Measurements from ENCODE around the gene TTLL8. TPM values are rescaled to one million over a fixed set of nuclear protein-coding genes. Genes with fewer than 3 reads are reported as not detected.

TTLL8 gene
- total and polyA plus RNA-seq, 2 of the 8 experiments (the other 6 are each of a cell fraction or from before 2014, with no cell fraction given), result not detected

- TF ChIP-seq, protein P1, sequence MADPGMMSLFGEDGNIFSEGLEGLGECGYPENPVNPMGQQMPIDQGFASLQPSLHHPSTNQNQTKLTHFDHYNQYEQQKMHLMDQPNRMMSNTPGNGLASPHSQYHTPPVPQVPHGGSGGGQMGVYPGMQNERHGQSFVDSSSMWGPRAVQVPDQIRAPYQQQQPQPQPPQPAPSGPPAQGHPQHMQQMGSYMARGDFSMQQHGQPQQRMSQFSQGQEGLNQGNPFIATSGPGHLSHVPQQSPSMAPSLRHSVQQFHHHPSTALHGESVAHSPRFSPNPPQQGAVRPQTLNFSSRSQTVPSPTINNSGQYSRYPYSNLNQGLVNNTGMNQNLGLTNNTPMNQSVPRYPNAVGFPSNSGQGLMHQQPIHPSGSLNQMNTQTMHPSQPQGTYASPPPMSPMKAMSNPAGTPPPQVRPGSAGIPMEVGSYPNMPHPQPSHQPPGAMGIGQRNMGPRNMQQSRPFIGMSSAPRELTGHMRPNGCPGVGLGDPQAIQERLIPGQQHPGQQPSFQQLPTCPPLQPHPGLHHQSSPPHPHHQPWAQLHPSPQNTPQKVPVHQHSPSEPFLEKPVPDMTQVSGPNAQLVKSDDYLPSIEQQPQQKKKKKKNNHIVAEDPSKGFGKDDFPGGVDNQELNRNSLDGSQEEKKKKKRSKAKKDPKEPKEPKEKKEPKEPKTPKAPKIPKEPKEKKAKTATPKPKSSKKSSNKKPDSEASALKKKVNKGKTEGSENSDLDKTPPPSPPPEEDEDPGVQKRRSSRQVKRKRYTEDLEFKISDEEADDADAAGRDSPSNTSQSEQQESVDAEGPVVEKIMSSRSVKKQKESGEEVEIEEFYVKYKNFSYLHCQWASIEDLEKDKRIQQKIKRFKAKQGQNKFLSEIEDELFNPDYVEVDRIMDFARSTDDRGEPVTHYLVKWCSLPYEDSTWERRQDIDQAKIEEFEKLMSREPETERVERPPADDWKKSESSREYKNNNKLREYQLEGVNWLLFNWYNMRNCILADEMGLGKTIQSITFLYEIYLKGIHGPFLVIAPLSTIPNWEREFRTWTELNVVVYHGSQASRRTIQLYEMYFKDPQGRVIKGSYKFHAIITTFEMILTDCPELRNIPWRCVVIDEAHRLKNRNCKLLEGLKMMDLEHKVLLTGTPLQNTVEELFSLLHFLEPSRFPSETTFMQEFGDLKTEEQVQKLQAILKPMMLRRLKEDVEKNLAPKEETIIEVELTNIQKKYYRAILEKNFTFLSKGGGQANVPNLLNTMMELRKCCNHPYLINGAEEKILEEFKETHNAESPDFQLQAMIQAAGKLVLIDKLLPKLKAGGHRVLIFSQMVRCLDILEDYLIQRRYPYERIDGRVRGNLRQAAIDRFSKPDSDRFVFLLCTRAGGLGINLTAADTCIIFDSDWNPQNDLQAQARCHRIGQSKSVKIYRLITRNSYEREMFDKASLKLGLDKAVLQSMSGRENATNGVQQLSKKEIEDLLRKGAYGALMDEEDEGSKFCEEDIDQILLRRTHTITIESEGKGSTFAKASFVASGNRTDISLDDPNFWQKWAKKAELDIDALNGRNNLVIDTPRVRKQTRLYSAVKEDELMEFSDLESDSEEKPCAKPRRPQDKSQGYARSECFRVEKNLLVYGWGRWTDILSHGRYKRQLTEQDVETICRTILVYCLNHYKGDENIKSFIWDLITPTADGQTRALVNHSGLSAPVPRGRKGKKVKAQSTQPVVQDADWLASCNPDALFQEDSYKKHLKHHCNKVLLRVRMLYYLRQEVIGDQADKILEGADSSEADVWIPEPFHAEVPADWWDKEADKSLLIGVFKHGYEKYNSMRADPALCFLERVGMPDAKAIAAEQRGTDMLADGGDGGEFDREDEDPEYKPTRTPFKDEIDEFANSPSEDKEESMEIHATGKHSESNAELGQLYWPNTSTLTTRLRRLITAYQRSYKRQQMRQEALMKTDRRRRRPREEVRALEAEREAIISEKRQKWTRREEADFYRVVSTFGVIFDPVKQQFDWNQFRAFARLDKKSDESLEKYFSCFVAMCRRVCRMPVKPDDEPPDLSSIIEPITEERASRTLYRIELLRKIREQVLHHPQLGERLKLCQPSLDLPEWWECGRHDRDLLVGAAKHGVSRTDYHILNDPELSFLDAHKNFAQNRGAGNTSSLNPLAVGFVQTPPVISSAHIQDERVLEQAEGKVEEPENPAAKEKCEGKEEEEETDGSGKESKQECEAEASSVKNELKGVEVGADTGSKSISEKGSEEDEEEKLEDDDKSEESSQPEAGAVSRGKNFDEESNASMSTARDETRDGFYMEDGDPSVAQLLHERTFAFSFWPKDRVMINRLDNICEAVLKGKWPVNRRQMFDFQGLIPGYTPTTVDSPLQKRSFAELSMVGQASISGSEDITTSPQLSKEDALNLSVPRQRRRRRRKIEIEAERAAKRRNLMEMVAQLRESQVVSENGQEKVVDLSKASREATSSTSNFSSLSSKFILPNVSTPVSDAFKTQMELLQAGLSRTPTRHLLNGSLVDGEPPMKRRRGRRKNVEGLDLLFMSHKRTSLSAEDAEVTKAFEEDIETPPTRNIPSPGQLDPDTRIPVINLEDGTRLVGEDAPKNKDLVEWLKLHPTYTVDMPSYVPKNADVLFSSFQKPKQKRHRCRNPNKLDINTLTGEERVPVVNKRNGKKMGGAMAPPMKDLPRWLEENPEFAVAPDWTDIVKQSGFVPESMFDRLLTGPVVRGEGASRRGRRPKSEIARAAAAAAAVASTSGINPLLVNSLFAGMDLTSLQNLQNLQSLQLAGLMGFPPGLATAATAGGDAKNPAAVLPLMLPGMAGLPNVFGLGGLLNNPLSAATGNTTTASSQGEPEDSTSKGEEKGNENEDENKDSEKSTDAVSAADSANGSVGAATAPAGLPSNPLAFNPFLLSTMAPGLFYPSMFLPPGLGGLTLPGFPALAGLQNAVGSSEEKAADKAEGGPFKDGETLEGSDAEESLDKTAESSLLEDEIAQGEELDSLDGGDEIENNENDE (IDR thresholded peaks at IDR 0.05; ENCODE audit: insufficient replicate concordance, low read length), result no peak
- TF ChIP-seq RXRA (IDR thresholded peaks at IDR 0.05; ENCODE audit: insufficient read depth, low read depth, low read length), result no peak
- no peak for TF ChIP-seq BRCA1 (IDR thresholded peaks at IDR 0.05; ENCODE audit: low read depth, low read length)
- TF ChIP-seq ATF3 (IDR thresholded peaks at IDR 0.05; ENCODE audit: insufficient read depth, low read depth, low read length), result no peak
- TF ChIP-seq CBX5 (IDR thresholded peaks at IDR 0.05; ENCODE audit: low read depth, low read length), result no peak
- TF ChIP-seq EGR1 (IDR thresholded peaks at IDR 0.05; ENCODE audit: borderline replicate concordance, low read depth, low read length), result no peak
- no peak for TF ChIP-seq CHD1 (IDR thresholded peaks at IDR 0.05; ENCODE audit: low read depth, low read length)
- no peak for TF ChIP-seq EZH2 (IDR thresholded peaks at IDR 0.05; ENCODE audit: low read depth, low read length, severe bottlenecking)
- no peak for TF ChIP-seq ASH2L (IDR thresholded peaks at IDR 0.05; ENCODE audit: low read length)
Observed at GRCh38 chr22:49997932-49998717, 60.0 kb downstream of the TTLL8 start (continued).

All from H1 (cell line).